ENCODE measurements around the gene LPA.
"Not testable (repeated sequence)": the region's sequence is repeated elsewhere in the genome, so short reads cannot be mapped to it uniquely, and the experiment has no call there.

LPA gene

DNA sequence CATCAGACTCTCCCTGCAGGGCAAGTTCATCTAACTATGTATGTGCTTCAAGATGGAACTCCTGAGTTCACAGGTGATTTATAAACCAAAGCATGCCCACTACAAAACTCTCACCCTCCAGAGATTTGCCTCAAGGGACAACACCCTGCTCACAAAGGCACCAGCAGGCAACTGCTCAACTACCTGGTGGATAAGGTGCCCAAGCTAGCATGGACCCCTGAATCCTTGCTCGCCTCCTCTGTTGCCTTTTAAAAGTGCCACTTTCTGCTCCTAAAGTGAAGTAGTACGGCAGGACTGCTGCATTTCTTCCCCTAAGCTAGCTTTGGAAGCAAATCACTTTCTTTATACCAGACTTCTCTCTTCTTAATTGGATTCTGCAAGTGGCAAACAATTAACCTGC is 1.2 kb downstream of the LPA start:
- no peak for DNase-seq

GRCh38 chr6:160662429-160662828 is 1.6 kb downstream of the LPA start:
- no peak for DNase-seq

- no peak for DNase-seq
Observed at GRCh38 chr6:160661216-160661615, 2.9 kb downstream of the LPA start.

- DNase-seq: no peak
Observed at GRCh38 chr6:160659562-160659961, 4.5 kb downstream of the LPA start.

DNA sequence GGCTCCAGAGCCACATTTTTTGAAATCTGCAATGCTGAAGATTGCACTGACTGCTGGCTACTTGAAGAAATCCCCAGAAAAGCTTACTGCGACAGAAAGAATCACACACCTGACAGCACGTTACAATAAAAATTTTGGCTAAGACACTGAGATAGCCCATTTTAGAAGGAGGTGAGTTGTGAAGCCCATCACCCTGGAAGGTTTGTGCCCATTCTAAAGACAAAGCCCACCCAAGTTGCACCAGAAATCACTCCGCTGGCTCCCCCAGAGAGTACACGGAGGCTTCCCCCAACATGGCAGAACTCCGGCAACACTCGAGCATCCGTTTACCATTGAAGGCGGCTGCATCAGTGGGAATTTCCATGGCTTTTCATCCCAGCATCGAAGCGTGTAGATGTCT is 29.4 kb downstream of the LPA start:
- DNase-seq: no peak

DNA sequence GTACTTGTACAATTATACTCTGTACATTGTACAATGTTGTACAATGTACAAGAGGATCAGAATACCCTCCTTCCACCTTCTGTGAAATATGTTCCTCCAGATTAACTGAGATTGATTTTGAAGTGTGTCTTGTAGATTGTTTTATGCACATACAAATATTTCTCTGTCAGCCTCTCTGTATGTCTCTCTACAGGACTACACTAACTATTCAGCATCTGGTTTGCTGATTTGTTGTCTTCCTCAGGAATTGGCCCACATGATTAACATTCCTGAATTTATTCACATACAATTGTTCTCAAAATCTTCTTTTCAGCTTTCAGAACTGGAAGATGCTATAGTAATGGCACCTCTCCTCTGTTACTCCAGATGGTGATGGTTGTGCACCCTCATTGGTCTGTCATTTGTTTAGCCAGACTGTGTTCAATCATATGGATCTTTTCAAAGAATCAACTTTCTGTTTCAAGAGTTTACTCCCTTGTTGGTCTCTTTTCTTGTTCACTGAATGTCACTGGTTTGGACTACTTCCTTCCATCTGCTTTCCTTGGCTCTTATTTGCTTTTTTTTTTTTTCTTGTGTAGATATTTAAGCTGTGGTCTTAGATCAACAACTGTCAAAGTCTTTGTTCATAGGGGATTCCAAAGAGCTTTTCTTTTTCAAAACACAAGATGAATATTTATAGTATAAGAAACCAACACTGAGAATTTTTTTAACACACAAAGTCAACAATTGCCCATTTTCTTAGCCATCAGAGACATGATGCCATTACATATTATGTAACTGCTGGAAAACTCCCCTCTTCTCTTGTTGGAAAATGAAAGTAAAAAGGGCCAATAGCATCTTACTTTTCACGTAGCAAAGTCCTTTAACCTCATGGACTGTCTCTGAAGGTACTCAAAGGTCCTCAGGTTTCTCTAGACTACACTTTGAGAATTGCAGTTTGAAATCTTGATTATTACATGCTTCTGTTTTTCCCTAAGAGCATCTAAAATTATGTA is 67.9 kb downstream of the LPA start:
- DNase-seq: no peak

DNA sequence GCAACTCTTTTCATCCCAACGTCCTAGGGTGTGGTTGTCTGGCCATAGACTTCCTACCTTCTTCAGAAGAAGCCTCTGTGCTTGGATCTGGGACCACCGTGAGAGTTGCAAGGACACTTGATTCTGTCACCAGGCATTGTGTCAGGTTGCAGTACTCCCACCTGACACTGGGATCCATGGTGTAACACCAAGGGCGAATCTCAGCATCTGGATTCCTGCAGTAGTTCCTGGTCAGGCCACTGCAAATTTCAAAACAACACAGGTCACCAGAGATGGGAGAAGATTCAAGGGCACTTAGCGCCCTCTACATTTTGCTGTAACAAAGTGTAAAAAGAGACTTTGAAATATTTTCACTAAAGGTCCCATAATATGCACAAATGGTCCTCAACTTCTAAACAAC is 68.8 kb downstream of the LPA start:
- not testable (repeated sequence) for DNase-seq

- no peak for DNase-seq
Observed at GRCh38 chr6:160586374-160586773, 77.7 kb downstream of the LPA start.

DNA sequence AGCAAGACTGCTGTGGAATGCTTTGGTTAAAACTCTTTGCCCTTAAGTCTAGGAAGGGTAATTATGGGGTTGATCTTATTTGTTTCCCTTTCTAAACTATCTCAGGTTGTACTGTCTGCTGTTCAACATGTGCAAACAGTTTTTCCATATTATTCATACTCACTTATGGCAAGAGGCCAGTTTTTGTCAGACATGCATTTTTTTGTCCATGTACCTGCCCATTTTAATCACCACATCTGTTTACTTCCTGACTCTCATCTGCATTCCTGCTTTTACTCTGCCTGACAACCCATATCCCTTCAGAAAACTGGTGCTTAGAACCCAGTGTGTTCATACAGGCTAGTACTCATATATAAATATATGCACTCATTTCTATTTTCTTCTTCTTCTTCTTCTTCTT is 80.3 kb downstream of the LPA start:
- no peak for DNase-seq

GRCh38 chr6:160581406-160581805 is 82.7 kb downstream of the LPA start:
- DNase-seq: no peak

DNA sequence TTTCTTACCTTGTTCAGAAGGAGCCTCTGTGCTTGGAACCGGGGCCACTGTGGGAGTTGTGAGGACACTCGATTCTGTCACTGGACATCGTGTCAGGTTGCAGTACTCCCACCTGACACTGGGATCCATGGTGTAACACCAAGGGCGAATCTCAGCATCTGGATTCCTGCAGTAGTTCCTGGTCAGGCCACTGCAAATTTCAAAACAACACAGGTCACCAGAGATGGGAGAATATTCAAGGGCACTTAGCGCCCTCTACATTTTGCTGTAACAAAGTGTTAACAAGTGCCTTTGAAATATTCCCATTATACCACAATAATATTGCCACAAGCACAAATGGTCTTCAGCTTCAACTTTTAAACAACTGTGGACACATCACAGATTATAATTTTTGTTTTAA is 85.6 kb downstream of the LPA start:
- not testable (repeated sequence) for DNase-seq

DNA sequence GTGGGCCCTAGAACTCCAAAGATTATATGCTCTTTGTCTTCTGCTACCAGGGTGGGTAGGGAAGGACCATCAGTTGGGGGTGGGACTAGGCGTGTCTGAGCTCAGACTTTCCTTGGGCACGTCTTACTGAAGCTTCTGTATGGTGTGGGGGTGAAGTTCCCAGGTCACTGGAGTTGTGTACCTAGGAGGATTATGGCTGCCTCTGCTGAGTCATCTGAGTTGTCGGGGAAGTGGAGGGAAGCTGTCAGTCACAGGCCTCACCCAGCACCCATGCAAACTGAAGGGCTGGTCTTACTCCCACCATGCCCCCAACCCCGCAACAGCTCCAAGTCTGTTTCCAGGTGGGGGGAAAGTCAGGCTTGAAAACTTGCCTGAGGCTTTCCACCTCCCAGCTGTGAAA is 90.1 kb downstream of the LPA start:
- no peak for DNase-seq

- not testable (repeated sequence) for DNase-seq
Observed at GRCh38 chr6:160571201-160571600, 92.9 kb downstream of the LPA start.

GRCh38 chr6:160544802-160545201 is 119.3 kb downstream of the LPA start:
- DNase-seq: no peak

DNA sequence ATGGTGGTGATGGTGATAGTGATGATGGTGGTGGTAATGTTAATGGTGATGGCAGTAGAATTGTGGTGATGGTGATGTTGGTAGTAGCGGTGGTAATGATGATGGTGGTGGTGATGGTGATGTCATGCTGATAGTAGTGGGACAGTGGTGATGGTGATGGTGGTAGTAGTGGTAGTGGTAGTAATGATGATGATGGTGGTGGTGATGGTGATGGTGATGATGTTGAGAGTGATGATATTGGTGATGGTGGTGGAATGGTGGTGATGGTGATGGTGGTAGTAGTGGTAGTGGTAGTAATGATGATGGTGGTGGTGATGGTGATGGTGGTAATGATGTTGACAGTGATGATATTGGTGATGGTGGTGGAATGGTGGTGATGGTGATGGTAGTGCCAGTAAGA is 128.8 kb downstream of the LPA start:
- no peak for DNase-seq

- peak; percentile 44 to 52 for DNase-seq
Observed at GRCh38 chr6:160534050-160534696, 129.9 kb downstream of the LPA start.

GRCh38 chr6:160532315-160532714 is 131.8 kb downstream of the LPA start:
- DNase-seq: no peak

DNA sequence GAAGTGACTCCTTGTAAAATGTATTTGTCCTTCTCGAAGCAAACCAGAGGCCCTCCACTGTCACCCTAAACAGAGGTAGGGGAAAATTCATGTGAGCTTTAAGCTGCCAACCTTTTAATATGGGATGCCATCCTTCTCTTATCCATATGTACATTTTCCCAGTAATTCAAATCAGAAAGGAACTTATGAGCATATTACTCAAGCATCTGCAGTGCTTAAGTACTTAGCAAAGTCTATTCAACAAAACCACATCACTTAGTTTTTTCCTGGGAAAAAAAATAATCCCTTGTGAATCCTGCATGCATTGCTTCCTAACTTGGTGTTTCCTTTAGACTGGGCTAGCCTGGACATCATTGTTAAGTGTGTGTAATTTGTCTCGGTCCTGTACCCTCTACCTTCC is 132.2 kb downstream of the LPA start:
- DNase-seq: no peak

- not testable (repeated sequence) for DNase-seq
Observed at GRCh38 chr6:160529524-160529923, 134.6 kb downstream of the LPA start.

- DNase-seq: no peak
Observed at GRCh38 chr6:160523223-160523622, 140.9 kb downstream of the LPA start.

DNA sequence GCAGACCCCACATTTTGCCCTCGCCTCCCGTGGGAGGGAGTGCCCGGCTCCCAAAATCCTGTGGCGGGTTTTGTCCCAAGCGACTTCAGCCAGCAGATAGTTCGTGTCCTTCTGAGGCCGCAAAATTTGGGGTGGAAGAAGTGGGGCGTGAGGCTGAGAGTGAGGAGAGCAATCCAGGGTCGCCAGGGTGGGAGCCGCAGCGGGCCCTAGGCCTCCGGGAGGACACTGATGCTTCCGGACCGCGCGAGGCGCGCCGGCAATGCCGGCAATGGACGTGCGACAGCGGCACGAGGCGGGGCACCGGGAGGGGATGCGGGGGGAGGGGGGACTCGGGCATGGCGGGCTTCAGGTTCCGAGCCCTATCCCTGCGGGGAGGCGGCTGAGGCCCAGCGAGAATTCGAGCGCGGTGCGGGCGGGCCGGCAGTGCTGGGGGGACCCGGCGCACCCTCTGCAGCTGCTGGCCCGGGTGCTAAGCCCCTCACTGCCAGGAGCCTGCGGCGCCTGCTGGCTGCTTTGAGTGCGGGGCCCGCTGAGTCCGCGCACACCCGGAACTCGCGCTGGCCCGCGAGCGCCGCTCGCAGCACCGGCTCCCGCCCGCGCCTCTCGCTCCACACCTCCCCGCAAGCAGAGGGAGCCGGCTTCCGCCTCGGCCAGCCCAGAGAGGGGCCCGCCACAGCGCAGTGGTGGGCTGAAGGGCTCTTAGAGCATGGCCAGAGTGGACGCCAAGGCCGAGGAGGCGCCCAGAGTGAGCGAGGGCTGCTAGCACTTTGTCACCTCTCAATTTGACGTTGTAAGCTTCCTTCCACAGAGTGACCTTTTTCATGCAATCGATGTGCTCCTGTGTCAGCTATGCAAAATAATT is 143.8 kb downstream of the LPA start:
- DNase-seq: peak; percentile 31 to 71

DNA sequence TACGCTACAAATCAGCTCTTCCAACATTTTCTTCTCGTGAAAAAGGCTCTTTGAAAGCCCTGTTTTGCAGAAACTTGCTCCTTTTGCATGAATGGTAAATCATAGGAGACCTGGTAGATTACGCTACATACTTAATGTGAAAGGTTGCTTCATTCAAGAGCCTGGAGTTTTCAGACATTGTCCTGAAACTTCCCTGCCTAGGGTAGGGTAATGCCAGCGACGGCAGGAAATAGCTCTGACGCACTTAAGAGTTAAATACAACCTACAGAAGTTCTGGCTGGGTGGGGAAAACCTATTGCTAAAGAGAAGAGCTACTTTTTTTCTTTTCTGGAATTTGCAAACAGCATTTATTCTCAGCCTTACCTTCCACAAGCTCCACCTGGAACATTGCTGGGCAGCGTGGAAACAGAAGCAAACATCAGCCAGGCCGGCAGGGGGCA is 144.5 kb downstream of the LPA start:
- DNase-seq: peak in 1 of 2 experiments; percentile 75

DNA sequence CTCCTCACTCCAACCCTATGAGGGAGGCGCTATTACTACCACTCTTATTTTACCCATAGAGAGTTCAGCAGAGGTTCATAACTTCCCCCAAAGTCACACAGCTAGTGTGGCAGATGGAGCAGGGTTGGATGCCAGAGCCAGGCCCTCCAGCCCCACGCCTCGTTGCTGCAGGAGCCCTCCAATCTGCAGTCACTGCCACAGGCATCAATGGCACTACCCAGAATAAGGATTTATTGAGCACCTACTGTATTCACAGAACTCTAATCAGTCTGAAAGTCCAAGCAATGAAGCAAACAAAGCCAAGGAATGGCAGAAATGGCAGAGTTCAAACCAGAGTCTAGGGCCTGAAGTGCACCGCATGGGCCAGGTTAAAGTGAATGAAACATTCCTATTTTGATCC is 144.9 kb downstream of the LPA start:
- DNase-seq: no peak
